Measurements from ENCODE around the gene SLC26A9. TPM values are rescaled to one million over a fixed set of nuclear protein-coding genes. Genes with fewer than 3 reads are reported as not detected.

Gene SLC26A9
- total RNA-seq (2022; extraction: Qiagen RNA extraction): 0.05 to 0.09 TPM (median 0.08 TPM) in 5 replicates

GRCh38 chr1:205943245-205943644 is at the start of gene SLC26A9:
Gene SLC26A9 (minus strand): TSS chr1:205943456. CDS start chr1:205935820, 7,636 bp downstream.

Other genes with a start within 250 kb of the SLC26A9 start
- 91.1 to 165 TPM (median 122 TPM) in 5 replicates for gene NUCKS1, start 193.3 kb downstream of the SLC26A9 start, total RNA-seq (2022; extraction: Qiagen RNA extraction)
- 11.6 to 13.2 TPM (median 12.1 TPM) in 5 replicates for gene RAB29, start 168.0 kb downstream of the SLC26A9 start, total RNA-seq (2022; extraction: Qiagen RNA extraction)
- gene SLC41A1, start 130.3 kb downstream of the SLC26A9 start, total RNA-seq (2022; extraction: Qiagen RNA extraction): 21.5 to 25.6 TPM (median 23.4 TPM) in 5 replicates
- gene PM20D1, start 93.3 kb downstream of the SLC26A9 start, total RNA-seq (2022; extraction: Qiagen RNA extraction): not detected in 5 replicates
- 1.0 to 2.8 TPM (median 1.7 TPM) in 5 replicates for gene RAB7B, start 59.9 kb upstream of the SLC26A9 start, total RNA-seq (2022; extraction: Qiagen RNA extraction)
- gene CTSE, start 80.4 kb upstream of the SLC26A9 start, total RNA-seq (2022; extraction: Qiagen RNA extraction): not detected in 5 replicates
- gene RHEX, start 109.7 kb upstream of the SLC26A9 start, total RNA-seq (2022; extraction: Qiagen RNA extraction): not detected in 5 replicates
- not detected in 5 replicates for gene AVPR1B, start 173.9 kb upstream of the SLC26A9 start, total RNA-seq (2022; extraction: Qiagen RNA extraction)

All from A549 treated with CORT108297 at 1 μM for 4 hours (cell line).